HG03460 (cell line): ENCODE results near the gene MSANTD7.
"Not testable (repeated sequence)": the region's sequence is repeated elsewhere in the genome, so short reads cannot be mapped to it uniquely, and the experiment has no call there.

Experiments used
- ATAC-seq: cut with Tn5 transposase; IDR thresholded peaks from one replicate; pipeline ENCODE4 v1.9.1; 2021; ENCODE audit not compliant: unreplicated experiment

MSANTD7 gene

GRCh38 chr10:14837003-14837756 is 926 bp upstream of the MSANTD7 start:
- ATAC-seq = no peak

DNA sequence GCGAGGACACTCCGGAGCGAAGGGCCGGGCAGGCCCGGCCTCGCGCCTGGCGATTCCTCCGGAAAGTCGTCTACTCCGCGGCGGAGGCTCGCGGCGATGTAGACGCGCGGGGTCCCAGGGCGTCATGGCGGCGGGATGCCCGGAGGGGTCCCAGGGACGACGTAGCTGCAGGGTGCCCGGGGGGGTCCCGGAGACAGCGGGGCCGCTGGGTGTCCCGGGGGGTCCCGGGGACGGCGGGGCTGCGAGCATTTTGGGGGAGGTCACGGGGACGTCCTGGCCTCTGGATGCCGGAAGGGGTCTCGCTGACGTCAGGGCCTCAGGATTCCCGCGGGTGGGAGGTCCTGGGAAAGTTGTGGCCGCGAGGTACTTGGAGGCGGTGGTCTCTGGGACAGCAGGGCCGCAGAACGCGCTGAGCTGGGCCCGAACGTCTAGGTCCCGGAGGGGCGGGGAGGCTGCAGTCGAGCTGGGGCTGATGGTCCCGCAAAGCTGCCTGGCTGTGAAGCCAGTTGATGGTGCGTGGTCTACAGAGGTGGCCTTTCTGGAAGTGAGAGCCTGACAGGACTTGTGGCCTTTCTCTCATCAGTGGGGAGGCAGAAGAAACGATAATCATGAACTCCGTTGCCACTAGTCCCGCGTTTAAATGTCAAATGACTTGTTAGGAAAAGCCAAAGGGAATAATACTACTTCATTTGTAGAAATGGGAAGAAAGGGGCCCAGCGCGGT is 637 bp downstream of the MSANTD7 start:
- ATAC-seq = peak; percentile 4

- no peak for ATAC-seq
Measured at GRCh38 chr10:14839305-14839695, 1.2 kb downstream of the MSANTD7 start.

DNA sequence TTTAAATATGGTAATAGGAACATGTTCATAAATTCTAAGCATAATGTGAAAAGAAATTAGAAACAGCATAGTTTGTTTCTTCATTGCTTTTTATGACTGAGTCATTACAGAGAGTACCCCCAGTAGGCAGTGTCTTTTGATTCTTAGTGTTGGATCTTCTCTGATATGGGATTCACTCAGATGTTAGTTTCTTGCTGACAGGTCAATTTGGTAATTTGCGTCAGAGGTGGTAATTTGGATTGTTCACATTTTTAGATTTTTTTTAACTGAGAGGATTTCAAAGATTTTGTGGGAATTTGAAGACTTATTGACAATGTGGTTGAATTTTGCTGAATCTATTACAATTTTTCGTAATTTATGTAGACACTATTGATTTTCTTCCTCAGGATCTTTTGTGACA is 2.1 kb downstream of the MSANTD7 start:
- ATAC-seq = no peak

GRCh38 chr10:14843327-14843988 is 5.4 kb downstream of the MSANTD7 start:
- no peak for ATAC-seq

- no peak for ATAC-seq
Measured at GRCh38 chr10:14844948-14845347, 6.8 kb downstream of the MSANTD7 start.

GRCh38 chr10:14852236-14852635 is 14.1 kb downstream of the MSANTD7 start:
- ATAC-seq = no peak

- no peak for ATAC-seq
Measured at GRCh38 chr10:14855453-14855852, 17.3 kb downstream of the MSANTD7 start.

GRCh38 chr10:14858338-14858960 is 20.3 kb downstream of the MSANTD7 start:
- ATAC-seq = no peak

GRCh38 chr10:14859043-14859442 is 20.9 kb downstream of the MSANTD7 start:
- no peak for ATAC-seq

DNA sequence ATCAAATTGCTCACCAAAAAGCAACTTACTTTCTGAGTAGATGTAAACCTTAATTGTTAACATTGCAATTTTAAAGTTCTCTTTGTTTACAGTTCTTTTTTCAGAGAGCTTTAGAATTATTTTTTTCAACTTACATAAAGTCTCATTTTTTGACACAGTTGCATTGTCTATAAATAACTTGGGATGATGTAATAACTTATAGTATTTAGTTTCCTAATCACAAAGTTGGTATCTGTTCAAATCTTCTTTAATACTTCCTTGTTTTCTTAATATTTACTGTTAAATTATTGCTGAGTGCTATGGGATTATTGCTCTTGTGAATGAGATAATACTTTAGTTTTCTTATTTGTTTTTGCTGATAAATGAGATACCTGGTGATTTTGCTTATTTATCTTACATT is 21.7 kb downstream of the MSANTD7 start:
- ATAC-seq = no peak

- no peak for ATAC-seq
Measured at GRCh38 chr10:14860791-14861190, 22.7 kb downstream of the MSANTD7 start.

DNA sequence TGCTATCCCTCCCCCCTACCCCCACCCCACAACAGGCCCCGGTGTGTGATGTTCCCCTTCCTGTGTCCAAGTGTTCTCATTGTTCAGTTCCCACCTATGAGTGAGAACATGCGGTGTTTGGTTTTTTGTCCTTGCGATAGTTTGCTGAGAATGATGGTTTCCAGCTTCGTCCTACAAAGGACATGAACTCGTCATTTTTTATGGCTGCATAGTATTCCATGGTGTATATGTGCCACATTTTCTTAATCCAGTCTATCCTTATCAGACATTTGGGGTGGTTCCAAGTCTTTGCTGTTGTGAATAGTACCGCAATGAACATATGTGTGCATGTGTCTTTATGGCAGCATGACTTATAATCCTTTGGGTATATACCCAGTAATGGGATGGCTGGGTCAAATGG is 26.4 kb downstream of the MSANTD7 start:
- ATAC-seq = not testable (repeated sequence)

DNA sequence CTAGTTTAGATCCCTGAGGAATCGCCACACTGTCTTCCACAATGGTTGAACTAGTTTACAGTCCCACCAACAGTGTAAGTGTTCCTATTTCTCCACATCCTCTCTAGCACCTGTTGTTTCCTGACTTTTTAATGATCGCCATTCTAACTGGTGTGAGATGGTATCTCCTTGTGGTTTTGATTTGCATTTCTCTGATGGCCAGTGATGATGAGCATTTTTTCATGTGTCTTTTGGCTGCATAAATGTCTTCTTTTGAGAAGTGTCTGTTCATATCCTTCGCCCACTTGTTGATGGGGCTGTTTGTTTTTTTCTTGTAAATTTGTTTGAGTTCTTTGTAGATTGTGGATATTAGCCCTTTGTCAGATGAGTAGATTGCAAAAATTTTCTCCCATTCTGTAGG is 26.8 kb downstream of the MSANTD7 start:
- ATAC-seq = not testable (repeated sequence)

DNA sequence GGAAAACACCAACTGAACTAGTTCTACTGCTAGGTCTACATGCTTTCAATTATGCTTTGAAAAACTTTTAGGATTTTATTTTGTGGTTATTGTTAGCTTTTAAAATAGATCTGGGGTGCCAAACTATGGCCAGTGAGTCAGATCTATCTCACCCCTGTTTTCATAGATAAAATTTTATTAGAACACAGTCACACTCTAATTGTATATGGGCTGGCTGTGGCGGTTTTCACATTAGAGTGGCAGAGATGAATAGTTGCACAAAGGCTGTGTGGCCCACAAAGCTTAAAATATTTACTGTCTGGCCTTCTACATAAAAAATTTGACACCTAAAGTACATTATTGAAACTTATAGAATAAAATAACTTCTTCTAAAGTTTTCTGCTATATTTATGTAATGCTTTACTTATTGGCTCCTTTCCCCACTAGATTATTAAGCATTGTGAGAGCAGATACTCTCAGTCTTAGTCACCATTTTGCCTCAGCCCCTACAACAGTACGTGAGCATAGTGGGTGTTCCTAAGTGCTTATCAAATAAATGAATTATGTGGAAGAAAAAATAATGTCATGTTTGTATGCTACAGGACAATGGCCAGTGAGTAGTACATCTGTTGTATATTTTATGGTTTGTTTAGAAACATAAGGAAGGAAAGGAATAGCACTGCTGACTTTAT is 35.1 kb downstream of the MSANTD7 start:
- peak; percentile 51 for ATAC-seq

DNA sequence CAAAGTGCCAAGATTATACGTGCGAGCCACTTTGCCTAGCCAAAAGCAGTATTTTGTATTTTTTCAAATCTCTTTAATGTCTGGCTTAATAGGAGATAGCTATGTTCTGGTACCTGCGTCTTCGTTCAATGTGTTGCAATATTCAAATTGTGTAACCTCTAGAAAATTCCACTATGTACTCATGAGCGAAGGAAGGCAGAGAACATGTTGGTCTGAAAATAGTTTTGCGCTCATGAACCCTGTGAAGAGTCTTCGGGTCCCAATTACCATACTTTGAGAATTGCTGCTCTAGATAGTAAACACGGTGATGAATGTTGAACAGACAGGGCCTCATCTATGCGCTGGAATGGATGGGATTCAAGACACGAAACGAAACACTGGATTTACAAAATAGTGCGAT is 37.8 kb downstream of the MSANTD7 start:
- ATAC-seq = no peak

DNA sequence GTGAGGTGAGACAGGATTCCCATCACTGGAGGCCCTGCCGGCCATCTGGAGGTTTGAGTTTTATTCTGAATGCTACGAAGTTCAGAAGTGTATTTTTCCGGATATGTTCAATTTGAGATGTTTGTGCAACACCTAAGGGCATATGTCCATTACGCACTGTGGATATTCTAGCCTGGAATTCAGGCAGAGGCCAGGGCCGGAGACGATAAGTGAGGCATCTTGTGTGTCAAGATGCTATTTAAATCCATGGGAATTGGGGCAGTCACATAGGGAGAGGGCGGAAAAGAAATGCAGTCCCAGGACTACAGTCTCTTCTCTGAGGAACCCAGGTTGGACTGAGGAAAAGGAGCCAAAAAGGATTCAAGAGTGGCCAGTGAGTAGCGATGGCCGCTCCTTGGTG is 38.7 kb downstream of the MSANTD7 start:
- ATAC-seq = no peak

- ATAC-seq = peak; percentile 85
Measured at GRCh38 chr10:14878266-14879123, 40.4 kb downstream of the MSANTD7 start, which contains the start of gene SUV39H2. TSS of gene SUV39H2 (plus strand) at chr10:14878866. CDS start at chr10:14878889, 23 bp downstream.

DNA sequence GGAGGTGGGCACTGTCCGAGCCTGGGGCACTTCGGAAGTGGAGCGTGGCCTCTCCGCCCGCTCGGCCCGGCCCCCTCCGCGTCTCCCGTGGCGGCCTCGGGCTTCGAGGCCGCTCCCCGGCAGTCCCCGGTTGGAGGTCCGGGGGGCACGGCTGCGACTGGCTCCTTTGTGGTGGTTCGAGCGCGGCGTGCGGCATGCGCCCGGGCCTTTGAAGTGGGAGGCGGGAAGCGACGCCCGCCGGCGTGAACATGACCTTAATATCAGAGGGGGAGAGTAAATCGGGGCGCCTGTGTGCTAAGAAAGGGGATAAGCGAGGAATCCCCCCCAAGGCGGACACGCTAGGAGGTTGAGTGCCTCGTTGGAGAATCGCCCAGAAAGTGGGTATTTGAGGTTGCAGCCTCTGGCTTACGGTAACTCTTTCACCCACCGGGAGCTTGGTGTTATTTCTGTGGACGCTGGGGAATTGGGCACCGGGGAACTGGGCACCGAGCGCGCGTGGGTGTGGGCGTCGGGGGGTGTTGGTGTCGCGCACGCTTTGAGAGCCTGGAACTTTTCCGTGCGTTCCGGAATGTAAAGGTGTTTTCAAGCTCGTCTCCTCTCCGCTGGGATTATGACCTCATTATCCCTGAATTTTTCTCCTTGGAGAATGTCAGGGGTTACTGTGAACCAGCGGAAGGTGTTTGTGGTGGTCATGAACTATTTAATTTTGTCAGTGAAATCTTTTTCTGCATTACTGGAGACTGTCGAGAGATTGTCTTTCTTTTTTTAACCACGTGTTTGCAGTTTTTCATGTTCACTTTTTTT is 41.2 kb downstream of the MSANTD7 start:
- peak; percentile 13 for ATAC-seq
